B cell (primary cell): ENCODE measurements around the gene ENDOG. TPM values are rescaled to one million over a fixed set of nuclear protein-coding genes. Genes with fewer than 3 reads are reported as not detected.

Experiments
- ATAC-seq: fragments of 200-7000 bp; cut with Tn5 transposase; one replicate; pipeline ENCODE4 v1.10.0; 2021; ENCODE audit warnings: low read depth, mild to moderate bottlenecking, moderate number of reproducible peaks, moderate library complexity
- CTCF ChIA-PET: fragments of 350-600 bp; sonication (Branson Sonifier 250); formaldehyde crosslinking; loops from one replicate; lab custom pipeline; 2021; ENCODE audit warnings: antibody characterized with exemption, inconsistent platforms; lab: Charles Lee
- POLR2A ChIA-PET: fragments of 350-600 bp; sonication (Branson Sonifier 250); formaldehyde crosslinking; loops from one replicate; lab custom pipeline; 2021; ENCODE audit warnings: antibody characterized with exemption; lab: Charles Lee
- DNase-seq: peaks from one replicate; pipeline ENCODE4 v3.0.0; 2013
- H2AFZ ChIP-seq: 2 replicates; pipeline ENCODE4 v1.6.1; 2012; ENCODE audit warnings: mild to moderate bottlenecking, low read depth, low read length; ENCODE audit not compliant: insufficient read depth, poor library complexity, severe bottlenecking
- H3K27ac ChIP-seq, 2 donors: 1 replicate in 1 of 2; 2 replicates in 1 of 2; pipeline ENCODE4 v1.5.1; 2012 to 2013; ENCODE audit warnings: low read length in 2 of 2, mild to moderate bottlenecking in 2 of 2, moderate library complexity in 1 of 2
- H3K27me3 ChIP-seq, 4 experiments: fragments of 200-600 bp in 1 of 4; sonication (generic) in 1 of 4; replicated peaks in 1 of 4; 1 replicate in 2 of 4; 2 replicates in 2 of 4; pipeline versions ENCODE4 v1.6.1 to v1.7.0; 2013 to 2016; ENCODE audit warnings: low read length in 3 of 4, mild to moderate bottlenecking in 2 of 4, mixed read lengths in 1 of 4, moderate library complexity in 1 of 4; ENCODE audit not compliant: insufficient read depth in 4 of 4, control insufficient read depth in 3 of 4; ENCODE audit errors: control extremely low read depth in 1 of 4
- H3K36me3 ChIP-seq, 2 experiments: replicated peaks in 1 of 2; 1 replicate in 1 of 2; 2 replicates in 1 of 2; pipeline versions ENCODE4 v1.6.1 to v1.7.1; 2013; ENCODE audit warnings: low read length in 1 of 2; ENCODE audit not compliant: insufficient read depth in 2 of 2, control insufficient read depth in 1 of 2; ENCODE audit errors: control extremely low read depth in 1 of 2, extremely low read depth in 1 of 2
- H3K4me1 ChIP-seq, 2 donors: fragments of 200-600 bp in 1 of 2; sonication (generic) in 1 of 2; 1 replicate in 1 of 2; 2 replicates in 1 of 2; pipeline versions ENCODE4 v1.5.1 to v1.6.1; 2013 to 2017; ENCODE audit warnings: low read length in 2 of 2; ENCODE audit not compliant: control insufficient read depth in 2 of 2, insufficient read depth in 2 of 2
- H3K4me2 ChIP-seq: replicated peaks from 2 replicates; pipeline ENCODE3; 2012; ENCODE audit warnings: mild to moderate bottlenecking, low read depth, low read length; ENCODE audit not compliant: poor library complexity, severe bottlenecking
- H3K4me3 ChIP-seq, 5 experiments: fragments of 200-600 bp in 1 of 5; sonication (generic) in 1 of 5; 1 replicate in 3 of 5; 2 replicates in 2 of 5; pipeline versions ENCODE4 v1.5.1 to v1.7.0; 2011 to 2016; ENCODE audit warnings: low read length in 4 of 5, mild to moderate bottlenecking in 4 of 5, low read depth in 2 of 5, control low read depth in 1 of 5, moderate library complexity in 1 of 5; ENCODE audit not compliant: insufficient read depth in 1 of 5; ENCODE audit errors: control extremely low read depth in 1 of 5, extremely low read depth in 1 of 5
- H3K79me2 ChIP-seq: fragments of 200-600 bp; sonication (generic); one replicate; pipeline ENCODE4 v1.6.0; 2016; ENCODE audit warnings: low read length; ENCODE audit not compliant: control insufficient read depth, insufficient read depth
- H3K9ac ChIP-seq: fragments of 200-600 bp; sonication (generic); 2 replicates; pipeline ENCODE4 v1.6.1; 2017; ENCODE audit warnings: mild to moderate bottlenecking, low read length, moderate library complexity
- H3K9me3 ChIP-seq, 3 donors: one replicate each; pipeline versions ENCODE4 v1.6.1 to v1.7.1; 2013; ENCODE audit warnings: low read length in 2 of 3; ENCODE audit not compliant: control insufficient read depth in 2 of 3, insufficient read depth in 1 of 3; ENCODE audit errors: control extremely low read depth in 1 of 3
- H4K20me1 ChIP-seq: 2 replicates; pipeline ENCODE4 v1.6.0; 2012; ENCODE audit warnings: mild to moderate bottlenecking, low read length; ENCODE audit not compliant: insufficient read depth, control insufficient read depth, poor library complexity, severe bottlenecking
- H3K27ac Mint-ChIP-seq: one replicate; pipeline ENCODE4 v1.8.0; 2021; ENCODE audit warnings: mixed read lengths
- H3K27me3 Mint-ChIP-seq: one replicate; pipeline ENCODE4 v1.8.0; 2021; ENCODE audit warnings: mixed read lengths
- H3K4me1 Mint-ChIP-seq: one replicate; pipeline ENCODE4 v1.8.0; 2021; ENCODE audit warnings: mixed read lengths
- H3K4me3 Mint-ChIP-seq: one replicate; pipeline ENCODE4 v1.8.0; 2021; ENCODE audit warnings: mixed read lengths
- H3K9me3 Mint-ChIP-seq: one replicate; pipeline ENCODE4 v1.8.0; 2022; ENCODE audit warnings: mixed read lengths; ENCODE audit not compliant: insufficient read depth
- CTCF ChIP-seq: fragments of 200-600 bp; IDR thresholded peaks from one replicate; pipeline ENCODE4 v1.8.0; 2022; ENCODE audit warnings: antibody characterized with exemption, mild to moderate bottlenecking
- EZH2 ChIP-seq: IDR thresholded peaks from 2 replicates; pipeline ENCODE4 v1.6.1; 2012; ENCODE audit warnings: borderline replicate concordance, low read depth, mild to moderate bottlenecking, moderate library complexity, low read length; ENCODE audit not compliant: insufficient read depth, poor library complexity, severe bottlenecking
- WGBS: methylation state at CpG from one replicate; pipeline ENCODE4 v1.1.5; 2013; ENCODE audit warnings: missing lambda C conversion rate; ENCODE audit not compliant: insufficient coverage; 5-methylcytosine and 5-hydroxymethylcytosine counted together
- intact Hi-C: fragments of 100-400 bp; cut with micrococcal nuclease; formaldehyde crosslinking; loops from one replicate; pipeline ENCODE4 v1.10.0; 2022
- polyA plus RNA-seq: library from polyadenylated mRNA; depleted of rRNA; stranded (reverse); fragments of >200 nt; gene quantifications from 2 replicates; pipeline ENCODE4 v1.2.3, GENCODE V29; 2012
- total RNA-seq, 2 donors: library from RNA; stranded (reverse); fragments of 120-200 nt in 1 of 2; gene quantifications; 1 replicate in 1 of 2; 2 replicates in 1 of 2; pipeline versions ENCODE4 v1.2.3 to v1.2.4, GENCODE V29; 2013 to 2022

ENDOG gene
- total and polyA plus RNA-seq, 2 donors (not counting 1 experiment from before 2014, with no cell fraction given) = 12.5 to 19.3 TPM

GRCh38 chr9:128809036-128809599 lies 9.2 kb upstream of the ENDOG start:
- no peaks in the 10 kb centered on the region for H3K4me1 Mint-ChIP-seq
- no peaks in the 10 kb centered on the region for H3K27me3 Mint-ChIP-seq
- H3K4me3 Mint-ChIP-seq = no peak overlapping the region
- ChIA-PET POLR2A (interaction anchor here (0.6 kb wide), 1 partner anchor 187 kb away, joined by 14 read pairs; no protein-coding TSS in a partner anchor), CTCF (interaction anchor here (1.1 kb wide), 2 partner anchors 119 to 164 kb away, joined by 3 read pairs; no protein-coding TSS in a partner anchor)
- TF ChIP-seq CTCF (no peak), EZH2 (no peak)
- Histone ChIP-seq H3K4me2 (no peak overlapping the region), H3K9ac (no peak overlapping the region), H3K36me3 (peaks cover 0 to 26% of the 10 kb centered on the region in 2 experiments), H3K27ac (no peak overlapping the region), H4K20me1 (no peaks in the 10 kb centered on the region), H3K4me3 (no peak overlapping the region), H2AFZ (no peak overlapping the region), H3K4me1 (no peaks in the 10 kb centered on the region), H3K9me3 (no peaks in the 10 kb centered on the region), H3K79me2 (no peaks in the 10 kb centered on the region), H3K27me3 (no peaks in the 10 kb centered on the region)
- no peaks in the 10 kb centered on the region for H3K9me3 Mint-ChIP-seq
- ATAC-seq = no peak
- intact Hi-C loops = no loop called here
- 98% methylated on average over 12 of the region's 12 CpGs for WGBS
- no peak for DNase-seq
- H3K27ac Mint-ChIP-seq = no peak overlapping the region

GRCh38 chr9:128809831-128810230 lies 8.5 kb upstream of the ENDOG start:
- ChIA-PET CTCF (interaction anchor here (1.1 to 1.2 kb wide), 2 partner anchors 10 to 164 kb away, joined by 3 read pairs; no protein-coding TSS in a partner anchor), POLR2A (no interaction called here)
- Histone ChIP-seq H3K4me2 (no peak overlapping the region), H3K79me2 (no peaks in the 10 kb centered on the region), H3K27me3 (no peaks in the 10 kb centered on the region), H3K36me3 (peaks cover 0 to 25% of the 10 kb centered on the region in 2 experiments), H2AFZ (no peak overlapping the region), H3K9ac (no peak overlapping the region), H3K4me3 (no peak overlapping the region), H3K27ac (no peak overlapping the region), H3K4me1 (no peaks in the 10 kb centered on the region), H4K20me1 (no peaks in the 10 kb centered on the region), H3K9me3 (no peaks in the 10 kb centered on the region)
- Mint-ChIP-seq H3K9me3 (no peaks in the 10 kb centered on the region), H3K27ac (peak overlapping the region; percentile 10), H3K27me3 (no peaks in the 10 kb centered on the region), H3K4me1 (no peaks in the 10 kb centered on the region), H3K4me3 (no peak overlapping the region)
- ATAC-seq (no peak), DNase-seq (no peak)
- intact Hi-C loops = no loop called here
- WGBS = 81% methylated on average over 2 of the region's 2 CpGs
- TF ChIP-seq EZH2 (no peak), CTCF (no peak)
